Measurements from ENCODE around the gene ZC3H8.
"Not testable (repeated sequence)": the region's sequence is repeated elsewhere in the genome, so short reads cannot be mapped to it uniquely, and the experiment has no call there.

ZC3H8 gene

DNA sequence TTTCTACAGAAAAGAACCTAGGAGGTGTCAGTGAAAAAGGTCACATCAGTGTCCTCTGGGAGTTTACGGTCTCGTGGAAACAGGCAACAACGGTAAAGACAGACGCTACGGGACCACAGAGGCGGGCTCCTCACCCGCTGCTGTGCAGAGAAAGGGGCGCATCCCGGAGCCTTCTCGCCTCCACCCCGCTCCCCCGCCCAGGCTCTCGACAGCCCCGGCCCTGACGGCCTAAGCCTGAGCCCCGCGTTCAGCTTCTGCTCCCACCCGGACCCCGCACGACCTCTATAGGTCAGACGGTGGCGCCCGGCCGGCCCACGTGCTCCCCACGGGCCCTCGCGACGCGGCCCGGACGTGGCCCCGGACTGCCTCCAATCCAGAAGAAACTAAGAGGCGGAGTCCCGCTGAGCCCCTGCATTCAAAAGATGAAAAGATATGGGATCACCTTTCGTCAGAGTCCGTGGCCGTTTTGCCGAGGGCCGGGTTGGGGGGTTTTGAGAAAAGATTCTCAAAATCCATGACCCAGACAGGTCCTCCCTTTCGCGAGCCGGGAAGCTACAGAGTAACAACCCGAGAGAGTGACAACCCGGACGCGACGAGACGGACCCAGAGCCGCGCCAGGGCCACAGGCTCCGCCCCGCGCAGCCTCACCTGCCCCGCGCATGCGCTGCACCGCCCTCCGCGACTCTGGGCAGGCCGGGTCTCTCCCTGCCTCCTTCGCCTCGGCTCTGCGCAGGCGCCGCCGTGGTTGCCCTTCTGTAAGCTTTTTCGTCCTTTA, at the start of gene ZC3H8:
Gene ZC3H8, minus strand, starts transcription at position 577 of the 775 bp plus-strand sequence. Its CDS starts 61 bp downstream, at position 516.
- DNase-seq (ENCODE audit: low read depth), result peak; percentile 95

DNA sequence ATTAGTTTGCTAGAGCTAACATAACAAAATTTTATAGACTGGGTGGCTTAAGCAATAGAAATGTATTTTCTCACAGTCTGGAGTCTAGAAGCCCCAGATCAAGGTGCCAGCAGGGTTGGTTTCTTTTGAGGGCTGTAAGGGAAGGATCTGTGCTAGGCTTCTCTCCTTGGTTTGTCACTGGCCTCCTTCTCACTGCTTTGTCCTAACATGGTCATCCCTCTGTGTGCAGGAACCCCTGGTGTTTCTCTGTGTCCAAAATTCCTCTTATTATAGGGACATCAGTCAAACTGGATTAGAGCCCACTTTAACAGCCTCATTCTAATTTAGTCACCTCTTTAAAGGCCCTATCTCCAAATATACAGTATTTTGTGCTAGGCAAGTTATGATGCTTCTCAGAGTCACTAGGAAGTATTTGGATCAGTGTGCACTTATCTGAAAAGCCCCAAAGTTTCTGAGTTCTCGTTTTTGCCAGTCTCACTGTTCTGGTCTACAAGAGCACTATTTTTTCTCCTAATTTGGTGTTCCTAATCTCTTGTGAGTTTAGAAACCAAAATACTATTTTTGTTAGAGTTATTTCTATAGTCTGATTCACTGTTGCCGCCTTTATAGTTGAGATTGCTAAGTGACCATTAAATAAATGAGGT, 49.6 kb upstream of the ZC3H8 start:
- DNase-seq (ENCODE audit: low read depth), result no peak

DNA sequence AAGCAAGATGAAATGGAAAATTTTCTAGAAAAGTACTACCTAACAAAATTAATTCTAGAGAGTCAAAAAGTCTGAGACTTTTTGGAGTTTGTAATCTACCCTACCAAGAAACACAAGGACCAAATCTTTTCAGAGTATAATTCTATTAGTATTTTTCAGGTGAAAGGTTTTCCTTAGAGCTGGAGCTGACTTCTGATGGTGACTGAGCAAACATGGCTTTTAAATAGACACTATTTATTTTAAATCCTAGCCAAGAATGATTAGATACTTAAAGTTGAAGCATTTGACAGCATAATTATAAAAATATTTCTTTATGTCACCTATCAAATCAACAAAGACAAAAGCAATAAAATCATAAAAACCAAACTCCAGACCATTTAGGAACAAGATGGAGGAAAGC, 47.1 kb upstream of the ZC3H8 start:
- DNase-seq (ENCODE audit: low read depth), result no peak

DNA sequence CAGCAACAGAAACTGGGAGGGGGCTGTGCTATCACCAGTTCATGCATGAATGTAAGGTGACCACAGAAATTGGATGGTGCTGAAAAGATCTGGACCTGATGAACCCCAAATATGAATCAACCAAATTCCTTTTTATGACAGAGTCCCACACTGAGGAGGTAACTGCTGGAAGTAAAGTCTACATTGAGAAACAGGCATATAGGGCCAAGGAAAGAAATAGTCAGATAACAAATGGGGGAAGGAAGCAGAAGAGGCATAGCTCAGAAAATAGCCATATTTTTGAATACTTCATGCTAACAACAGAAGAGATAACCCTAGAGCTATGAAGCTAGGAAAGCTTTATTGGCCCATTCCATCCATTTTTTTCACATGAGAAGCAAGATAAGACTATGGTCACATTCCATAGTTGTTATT, 46.3 kb upstream of the ZC3H8 start:
- no peak for DNase-seq (ENCODE audit: low read depth)

DNA sequence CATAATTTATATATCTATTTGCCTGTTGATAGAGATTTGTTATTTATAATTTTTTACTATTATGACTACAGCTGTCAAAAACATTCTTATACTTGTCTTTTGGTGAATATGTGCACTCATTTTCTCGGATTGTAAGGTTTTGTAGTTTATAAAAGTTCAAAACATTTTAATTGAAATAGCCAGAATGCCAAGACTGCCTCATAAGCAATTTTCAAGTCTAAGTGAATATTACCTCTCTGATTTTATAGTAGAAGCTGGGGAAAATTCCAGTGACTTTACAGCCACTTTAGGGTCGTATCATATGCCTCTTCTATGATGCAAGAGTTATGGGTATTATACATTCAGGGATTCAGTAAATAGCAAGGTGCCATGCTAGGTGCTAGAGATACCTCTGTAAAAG, 41.6 kb upstream of the ZC3H8 start:
- no peak for DNase-seq (ENCODE audit: low read depth)

DNA sequence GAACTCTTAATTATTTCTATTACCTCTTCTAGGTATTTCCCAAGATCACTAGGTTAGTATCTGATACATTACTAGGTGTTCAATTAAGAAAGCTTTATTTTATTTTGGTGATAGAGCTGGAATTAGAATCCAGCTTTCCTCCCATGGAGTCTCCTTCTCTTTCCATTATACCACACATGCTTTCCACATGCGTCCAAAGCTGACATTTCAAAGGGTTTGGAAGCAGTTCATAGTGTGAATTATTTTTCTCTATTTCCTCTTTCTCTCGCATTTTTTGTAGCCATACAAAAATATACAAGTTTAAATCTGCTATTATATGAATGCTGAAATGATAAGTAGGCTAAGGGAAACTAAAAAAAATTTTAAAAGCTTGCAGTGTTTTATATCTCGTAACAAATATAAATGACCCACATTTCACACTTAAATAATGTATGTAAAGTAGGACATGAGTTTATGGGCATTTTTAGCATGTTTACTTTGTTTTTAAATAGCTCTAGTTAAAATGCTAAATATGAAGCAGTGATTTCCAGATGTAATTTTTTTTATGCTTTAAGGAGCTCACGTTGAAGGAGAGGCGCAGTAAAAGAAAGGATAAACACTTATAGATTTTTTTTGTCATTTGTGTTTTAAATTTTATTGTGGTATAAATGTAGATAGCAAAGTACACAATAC, 40.7 kb upstream of the ZC3H8 start:
- no peak for DNase-seq (ENCODE audit: low read depth)

DNA sequence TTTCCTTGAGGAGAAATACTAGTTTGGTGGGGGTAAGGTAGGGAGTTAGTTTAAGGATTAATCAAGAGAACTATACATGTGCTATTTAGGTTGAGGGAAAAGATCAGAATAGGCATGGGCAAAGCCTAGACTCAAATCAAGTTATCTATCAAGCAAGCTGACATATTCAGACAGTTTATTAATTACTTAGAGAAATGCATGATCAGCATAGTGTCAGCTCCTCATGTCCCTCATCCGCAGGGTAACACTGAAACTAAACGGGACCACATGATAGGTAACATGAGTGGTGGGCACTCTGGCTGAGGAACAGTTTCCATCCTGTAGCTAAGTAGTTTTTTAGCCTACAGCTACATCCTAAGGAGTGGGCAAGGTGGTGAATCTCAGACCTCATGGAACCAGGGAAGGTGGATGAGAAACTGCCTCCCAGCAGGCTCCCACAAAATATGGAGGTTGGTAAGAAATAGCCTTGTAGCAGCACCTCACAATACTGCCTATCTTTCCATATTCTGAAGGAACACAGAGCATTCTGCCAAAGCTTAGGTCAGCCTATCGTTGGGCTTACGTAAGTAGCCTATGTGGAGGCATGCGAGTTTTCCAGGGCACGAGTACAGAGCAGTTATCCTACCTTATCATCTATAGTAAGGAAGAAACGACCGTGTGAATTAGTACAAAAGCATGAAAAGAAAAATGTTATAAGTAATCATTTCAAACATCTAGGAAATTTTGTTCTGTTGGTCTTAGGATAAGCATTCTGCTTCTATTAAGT, 39.0 kb upstream of the ZC3H8 start:
- DNase-seq (ENCODE audit: low read depth), result no peak

DNA sequence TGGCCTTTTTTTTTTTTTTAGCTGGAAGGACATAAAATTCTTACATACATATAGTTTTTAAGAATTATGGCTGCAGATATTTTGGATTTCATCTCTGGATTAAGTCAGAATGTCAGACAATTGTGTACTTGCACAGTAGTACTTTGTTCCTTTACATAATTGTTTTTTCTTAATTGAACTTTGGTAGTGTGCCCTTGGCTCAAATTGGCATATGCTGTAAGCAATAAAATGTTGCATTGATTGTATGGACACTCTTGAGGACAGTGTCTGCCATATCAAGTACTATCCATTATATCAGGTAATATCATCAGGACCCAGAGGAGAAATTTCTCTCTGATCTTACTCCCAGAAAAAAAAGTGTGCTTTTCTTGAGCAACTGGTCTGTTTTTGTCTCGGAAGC, 35.8 kb upstream of the ZC3H8 start:
- DNase-seq (ENCODE audit: low read depth), result no peak

DNA sequence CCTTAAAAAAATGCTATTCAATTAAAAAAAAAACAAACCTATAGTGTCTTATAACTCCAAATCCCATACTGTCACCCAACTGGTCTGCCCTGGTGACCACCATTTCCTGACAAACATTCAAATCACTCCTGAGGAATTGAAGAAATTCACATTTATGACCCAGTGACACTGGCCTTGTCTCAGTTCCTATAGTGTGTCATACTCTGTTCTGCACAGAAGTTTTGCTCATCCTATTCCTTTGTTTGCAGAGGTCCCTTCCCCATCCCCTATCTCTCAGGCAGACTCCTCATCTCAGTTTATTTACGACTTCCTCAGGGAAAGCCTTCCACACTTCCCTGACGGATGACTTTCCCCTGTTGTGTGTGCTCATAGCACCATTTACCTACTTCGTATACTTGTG, 35.2 kb upstream of the ZC3H8 start:
- no peak for DNase-seq (ENCODE audit: low read depth)

DNA sequence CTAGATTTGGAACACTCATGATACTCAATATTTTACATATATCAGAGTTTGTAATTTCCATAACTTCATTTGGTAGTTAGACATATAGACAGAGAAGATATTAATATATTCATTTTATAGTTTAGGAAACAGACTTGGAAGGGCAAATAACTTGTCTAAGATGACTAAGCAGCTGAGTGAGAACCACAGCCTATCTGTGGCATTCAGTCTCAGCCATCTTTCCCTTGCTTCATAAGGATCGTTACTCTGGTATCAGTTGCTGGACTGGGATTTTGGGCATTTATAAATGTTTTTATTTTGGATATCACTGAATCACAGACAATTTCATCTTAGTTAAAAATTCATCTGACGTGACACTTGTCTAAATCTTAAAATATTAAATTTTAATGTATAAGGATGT, 28.7 kb upstream of the ZC3H8 start:
- DNase-seq (ENCODE audit: low read depth), result not testable (repeated sequence)

DNA sequence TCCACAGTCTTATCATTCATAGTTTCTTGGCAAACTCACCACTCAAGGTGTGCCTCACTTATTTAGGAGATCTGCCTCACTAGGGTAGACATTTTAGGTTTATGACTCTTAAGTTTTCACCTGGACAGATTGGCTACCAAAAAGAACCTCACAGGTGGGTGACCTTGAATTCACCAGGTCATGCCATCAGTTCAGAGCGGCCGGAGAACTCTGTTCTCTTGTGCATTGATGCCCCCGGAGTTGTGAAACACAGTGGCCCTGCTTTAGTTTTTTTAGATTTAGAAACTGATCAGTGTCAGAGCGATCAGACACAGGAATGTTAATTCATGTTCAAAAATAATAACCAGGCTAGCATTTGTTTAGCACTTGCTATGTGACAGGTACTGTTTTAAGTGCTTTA, 27.2 kb upstream of the ZC3H8 start:
- DNase-seq (ENCODE audit: low read depth), result not testable (repeated sequence)

DNA sequence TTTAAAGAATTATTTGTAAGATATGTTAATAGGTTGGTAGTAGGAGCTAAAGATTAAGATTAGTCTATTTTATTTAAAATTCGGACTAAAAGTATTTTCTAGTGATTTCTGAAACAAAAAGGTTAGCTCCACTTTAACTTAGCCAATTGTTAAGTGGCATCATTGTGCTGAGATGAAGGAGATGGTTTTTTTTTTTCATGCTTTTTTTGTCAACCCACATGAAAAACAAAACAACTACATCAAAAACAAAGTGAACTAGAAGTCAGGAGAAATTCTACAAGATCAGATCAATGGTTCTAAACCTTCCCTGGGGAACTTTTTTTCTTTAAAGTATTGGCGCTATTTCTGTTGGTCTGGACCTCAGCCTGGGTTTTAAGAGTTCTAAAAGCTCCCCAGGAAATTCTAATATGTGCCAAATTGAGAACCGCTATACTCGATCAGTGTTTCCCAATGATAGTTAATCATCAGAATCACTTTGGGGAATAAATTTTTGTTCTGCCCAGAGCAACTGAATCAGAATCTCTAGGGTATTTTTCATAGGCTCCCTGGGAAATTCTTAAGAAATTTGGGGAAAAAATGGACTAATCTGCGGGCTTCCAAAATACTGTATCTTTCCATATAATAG, 22.9 kb upstream of the ZC3H8 start:
- DNase-seq (ENCODE audit: low read depth), result no peak

DNA sequence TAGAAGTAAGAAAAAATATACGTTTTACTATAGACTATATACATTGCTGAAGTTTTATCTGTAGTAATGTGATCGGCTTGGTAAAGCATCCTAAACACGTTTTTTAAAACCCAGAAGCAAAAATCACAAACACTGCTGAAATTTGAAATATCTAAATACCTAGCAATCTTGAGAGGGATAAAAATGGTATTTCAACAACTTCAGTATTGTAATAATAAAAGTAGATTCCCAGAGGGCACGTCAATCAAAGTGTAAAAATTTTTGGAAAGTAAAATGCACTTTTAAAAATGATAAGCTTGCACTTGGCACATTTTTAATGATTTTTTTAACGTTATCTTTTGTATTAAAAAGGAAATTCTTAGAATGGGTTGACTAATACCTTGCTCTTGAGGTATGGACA, 22.1 kb upstream of the ZC3H8 start:
- no peak for DNase-seq (ENCODE audit: low read depth)

DNA sequence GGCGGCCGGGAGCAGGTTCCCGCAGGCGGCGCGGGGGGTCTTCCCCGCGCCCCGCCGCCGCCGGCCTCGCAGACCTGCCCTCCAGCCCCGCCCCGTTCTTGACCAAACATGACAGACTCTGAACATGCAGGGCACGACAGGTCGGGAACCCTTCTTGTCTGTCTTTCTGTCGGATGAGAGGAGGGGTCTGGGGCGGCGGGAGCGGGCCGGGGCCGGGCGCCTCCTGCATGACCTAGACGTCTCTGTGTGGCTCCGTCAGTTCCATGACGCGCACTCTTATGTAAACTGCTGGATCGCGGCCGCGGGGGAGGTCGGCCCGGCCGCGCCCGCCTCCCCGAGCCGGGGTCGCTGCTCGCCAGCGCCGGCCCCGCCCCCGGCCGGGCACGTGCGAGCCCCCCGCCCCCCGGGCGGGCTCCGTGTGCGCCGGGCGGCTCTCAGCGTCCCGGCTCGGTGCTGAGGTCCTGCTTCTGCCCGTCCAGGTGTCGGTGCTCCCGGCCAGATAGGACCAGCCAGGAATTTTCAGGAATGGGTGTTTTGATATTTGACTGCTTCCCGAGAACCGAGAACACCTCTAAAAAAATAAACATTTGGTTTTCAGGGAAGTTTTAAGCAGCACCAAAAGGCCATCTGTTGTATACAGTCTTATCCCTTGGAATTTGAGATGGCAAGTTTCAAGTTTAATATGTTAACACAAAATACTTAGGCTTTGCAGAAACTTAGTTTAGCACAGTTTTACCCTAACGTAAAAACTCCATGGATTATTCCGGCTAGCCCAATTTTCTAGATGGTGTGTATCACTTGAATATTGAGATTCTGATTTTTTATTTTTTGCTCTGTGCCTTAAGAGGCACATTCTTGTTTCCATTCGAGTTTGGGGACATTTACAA, 21.3 kb upstream of the ZC3H8 start:
- peak; percentile 63 for DNase-seq (ENCODE audit: low read depth)

DNA sequence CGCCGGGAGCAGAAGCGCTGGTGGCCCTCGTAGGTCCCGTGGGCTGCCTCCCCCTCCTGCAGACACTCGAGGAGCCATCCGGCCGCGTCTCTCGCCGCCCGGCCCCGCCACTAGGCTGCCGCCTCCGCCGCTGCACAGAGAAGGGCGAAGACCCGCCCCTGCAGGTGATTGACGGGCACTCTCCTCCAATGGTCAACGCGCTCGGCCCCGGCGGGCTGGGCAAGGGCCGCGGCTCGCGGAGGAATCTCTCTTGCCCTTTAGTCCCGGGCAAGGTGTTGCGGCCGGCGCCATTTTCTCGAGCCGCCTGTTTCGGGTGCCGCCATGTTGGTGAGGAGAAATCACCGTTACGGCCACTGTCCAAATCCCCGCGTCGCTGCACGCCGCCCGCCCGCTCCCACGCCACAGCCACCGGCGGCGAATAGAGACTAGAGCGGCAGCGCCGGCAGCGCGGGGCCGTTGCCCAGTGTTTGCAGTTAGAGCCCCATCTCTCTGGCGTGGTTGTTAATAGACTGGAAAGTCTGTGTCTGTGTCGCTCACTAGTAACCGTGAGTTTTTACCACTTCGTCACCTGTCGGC, 20.6 kb upstream of the ZC3H8 start, which contains the start of gene ZC3H6:
Gene ZC3H6, plus strand, starts transcription at position 287 of the 576 bp plus-strand sequence. CDS start 398 bp downstream, outside the sequence.
- DNase-seq (ENCODE audit: low read depth), result peak; percentile 99

DNA sequence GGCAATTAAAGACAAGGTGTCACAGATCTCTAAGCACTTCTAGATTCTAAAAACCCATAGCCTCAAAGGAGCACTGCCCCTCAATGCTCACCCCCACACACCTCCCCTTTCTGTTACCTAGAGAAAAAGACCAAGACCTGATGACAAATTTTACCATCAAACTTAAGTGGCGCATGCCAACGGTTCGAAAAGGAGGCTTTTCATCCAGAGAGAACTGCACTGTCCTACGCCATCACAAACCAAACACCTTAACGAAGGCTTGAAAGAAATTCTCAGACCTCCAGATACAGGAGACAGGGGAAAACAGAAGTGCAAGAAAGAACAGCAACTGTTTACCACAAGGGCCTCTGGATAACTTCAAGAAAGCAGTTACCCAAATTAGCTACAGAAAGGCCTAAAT, 18.5 kb upstream of the ZC3H8 start:
- no peak for DNase-seq (ENCODE audit: low read depth)

DNA sequence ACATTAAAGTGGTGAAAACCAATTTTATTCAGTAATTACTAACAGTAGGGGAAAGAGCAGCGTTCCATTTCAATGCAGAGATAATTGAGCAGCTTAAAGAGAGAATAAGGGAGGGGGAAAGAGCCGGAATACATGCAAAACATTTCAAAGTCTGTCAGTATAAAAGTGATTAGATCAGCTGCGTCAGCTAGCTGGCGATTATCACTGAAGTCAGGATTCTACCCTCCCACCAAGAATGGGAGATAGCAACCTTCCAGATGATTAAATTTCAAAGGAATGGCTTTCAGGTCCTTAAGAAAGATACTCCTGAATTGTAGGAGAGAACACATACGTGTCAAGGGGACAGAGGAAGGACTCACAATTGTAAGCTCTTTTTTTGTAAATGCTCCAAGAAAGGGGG, 17.8 kb upstream of the ZC3H8 start:
- DNase-seq (ENCODE audit: low read depth), result no peak

DNA sequence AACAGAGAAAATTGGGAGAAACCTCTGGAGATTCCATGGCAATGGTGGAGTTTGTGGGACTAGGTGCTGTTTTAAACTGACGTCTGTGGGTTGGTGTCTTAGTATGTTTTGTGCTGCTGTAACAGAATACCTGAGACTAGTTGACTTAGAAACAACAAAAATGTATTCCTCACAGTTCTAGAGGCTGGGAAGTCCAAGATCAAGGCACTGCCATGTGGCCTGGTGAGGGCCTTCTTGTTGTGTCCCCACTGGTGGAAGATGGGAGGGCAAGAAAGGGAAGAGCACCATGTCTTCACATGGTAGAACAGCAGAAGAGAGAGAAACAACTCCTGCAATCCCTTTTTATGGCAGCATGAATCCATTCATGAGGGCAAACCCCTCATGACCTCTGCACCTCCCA, 13.7 kb upstream of the ZC3H8 start:
- no peak for DNase-seq (ENCODE audit: low read depth)

DNA sequence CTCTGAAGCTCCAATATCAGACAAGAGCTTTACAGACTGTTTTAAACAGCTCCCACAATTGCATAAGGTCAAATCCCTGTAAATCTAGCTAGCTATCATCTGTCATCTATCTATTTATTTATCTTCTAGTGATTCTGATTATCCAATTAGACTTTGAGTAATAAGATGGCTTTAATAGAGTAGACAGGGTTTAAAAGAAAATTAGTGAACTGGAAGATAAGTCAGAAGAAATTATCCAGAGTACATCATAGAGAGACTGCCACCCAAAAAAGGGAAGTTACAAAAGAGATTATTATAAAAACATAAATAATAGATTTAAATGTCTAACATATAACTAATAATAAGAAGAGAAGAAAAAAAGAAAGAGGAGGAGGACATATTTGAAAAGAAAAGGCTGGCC, 8.0 kb upstream of the ZC3H8 start:
- no peak for DNase-seq (ENCODE audit: low read depth)

DNA sequence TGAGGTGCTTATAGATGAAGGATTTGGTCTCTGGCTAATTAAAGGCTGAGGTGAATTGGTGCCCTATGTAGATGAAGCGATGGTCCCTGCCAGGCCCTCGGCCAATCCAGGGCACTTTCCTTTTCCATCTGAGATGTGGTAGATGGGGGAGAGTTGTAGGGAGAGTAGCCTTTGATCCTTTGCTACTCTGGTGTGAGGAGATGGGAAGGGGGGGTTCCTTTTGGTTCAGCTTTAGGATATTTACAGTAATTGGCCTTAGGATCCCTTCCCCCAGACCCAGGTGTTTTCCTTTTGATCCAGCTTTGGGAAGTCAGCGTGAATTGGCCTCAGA, 5.4 kb upstream of the ZC3H8 start:
- DNase-seq (ENCODE audit: low read depth), result no peak

All from activated gamma-delta T cell treated with anti-CD3 and anti-CD28 coated beads, Interleukin-2, amount 50 U/mL, for 16 hours (primary cell).